HUES6 (cell line): ENCODE data around the gene KLHL35.
A peak's percentile ranks its signal among the peaks of the same experiment; 100 is the strongest.

Experiments
- H3K27ac ChIP-seq: 2 replicates; pipeline ENCODE4 v1.7.0; 2013; ENCODE audit warnings: low read depth, mild to moderate bottlenecking, low read length, inconsistent platforms
- H3K27me3 ChIP-seq: 2 replicates; pipeline ENCODE4 v1.6.1; 2013; ENCODE audit warnings: low read length; ENCODE audit not compliant: control insufficient read depth, insufficient read depth
- H3K36me3 ChIP-seq: 2 replicates; pipeline ENCODE4 v1.6.1; 2013; ENCODE audit warnings: low read length; ENCODE audit not compliant: control insufficient read depth, insufficient read depth
- H3K4me1 ChIP-seq: 2 replicates; pipeline ENCODE4 v1.6.1; 2013; ENCODE audit warnings: low read length; ENCODE audit not compliant: control insufficient read depth, insufficient read depth
- H3K4me3 ChIP-seq: 2 replicates; pipeline ENCODE4 v1.5.1; 2013; ENCODE audit warnings: low read depth, low read length
- H3K9ac ChIP-seq: one replicate; pipeline ENCODE4 v1.6.1; 2013; ENCODE audit warnings: mild to moderate bottlenecking, low read length
- H3K9me3 ChIP-seq: 2 replicates; pipeline ENCODE4 v1.6.1; 2013; ENCODE audit warnings: low read depth, low read length; ENCODE audit not compliant: control insufficient read depth, insufficient read depth

The KLHL35 gene, protein sequence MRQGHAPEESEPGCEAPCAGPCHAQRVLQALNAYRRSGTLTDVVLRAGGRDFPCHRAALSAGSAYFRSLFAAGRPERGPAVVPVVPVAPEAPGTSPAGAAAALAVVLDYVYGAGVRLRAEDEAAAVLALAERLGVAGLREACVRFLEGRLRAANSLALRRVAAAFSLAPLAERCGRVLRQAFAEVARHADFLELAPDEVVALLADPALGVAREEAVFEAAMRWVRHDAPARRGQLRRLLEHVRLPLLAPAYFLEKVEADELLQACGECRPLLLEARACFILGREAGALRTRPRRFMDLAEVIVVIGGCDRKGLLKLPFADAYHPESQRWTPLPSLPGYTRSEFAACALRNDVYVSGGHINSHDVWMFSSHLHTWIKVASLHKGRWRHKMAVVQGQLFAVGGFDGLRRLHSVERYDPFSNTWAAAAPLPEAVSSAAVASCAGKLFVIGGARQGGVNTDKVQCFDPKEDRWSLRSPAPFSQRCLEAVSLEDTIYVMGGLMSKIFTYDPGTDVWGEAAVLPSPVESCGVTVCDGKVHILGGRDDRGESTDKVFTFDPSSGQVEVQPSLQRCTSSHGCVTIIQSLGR

DNA sequence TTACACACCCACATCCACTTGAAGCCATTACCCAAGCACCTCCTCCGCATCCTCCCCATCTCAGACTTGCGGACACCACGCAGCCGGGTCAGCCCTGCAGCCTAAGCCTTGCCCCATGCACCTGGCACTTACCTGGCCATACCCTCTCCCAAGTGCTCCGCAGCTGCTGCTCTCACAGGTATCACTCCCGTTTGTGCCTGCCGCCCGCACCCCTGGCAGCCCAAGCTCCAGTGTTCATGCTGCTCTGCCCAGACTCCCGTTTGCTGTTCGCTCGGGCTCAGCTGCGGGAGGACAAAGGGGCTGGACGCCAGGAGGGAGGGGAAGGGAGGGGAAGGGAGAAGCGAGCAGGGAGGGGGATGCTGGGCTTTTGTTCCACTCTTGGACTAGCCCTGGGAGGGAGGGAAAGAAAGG is at the start of gene KLHL35:
KLHL35 (minus strand) TSS at position 293 of the 411 bp plus-strand sequence. CDS start 2,574 bp downstream, outside the sequence.
- H3K9me3 ChIP-seq: peaks cover 10% of the 10 kb centered on the region
- peaks cover 62% of the 10 kb centered on the region for H3K27me3 ChIP-seq
- peaks cover 24% of the 10 kb centered on the region for H3K4me1 ChIP-seq
- 0 out of 2 replicates have a peak, but pooled peaks cover 4% of the 10 kb centered on the region for H3K36me3 ChIP-seq
- H3K27ac ChIP-seq: no peak within 1 kb of the TSS
- H3K4me3 ChIP-seq: peak within 1 kb of the TSS; percentile 54
- H3K9ac ChIP-seq: no peak within 1 kb of the TSS

DNA sequence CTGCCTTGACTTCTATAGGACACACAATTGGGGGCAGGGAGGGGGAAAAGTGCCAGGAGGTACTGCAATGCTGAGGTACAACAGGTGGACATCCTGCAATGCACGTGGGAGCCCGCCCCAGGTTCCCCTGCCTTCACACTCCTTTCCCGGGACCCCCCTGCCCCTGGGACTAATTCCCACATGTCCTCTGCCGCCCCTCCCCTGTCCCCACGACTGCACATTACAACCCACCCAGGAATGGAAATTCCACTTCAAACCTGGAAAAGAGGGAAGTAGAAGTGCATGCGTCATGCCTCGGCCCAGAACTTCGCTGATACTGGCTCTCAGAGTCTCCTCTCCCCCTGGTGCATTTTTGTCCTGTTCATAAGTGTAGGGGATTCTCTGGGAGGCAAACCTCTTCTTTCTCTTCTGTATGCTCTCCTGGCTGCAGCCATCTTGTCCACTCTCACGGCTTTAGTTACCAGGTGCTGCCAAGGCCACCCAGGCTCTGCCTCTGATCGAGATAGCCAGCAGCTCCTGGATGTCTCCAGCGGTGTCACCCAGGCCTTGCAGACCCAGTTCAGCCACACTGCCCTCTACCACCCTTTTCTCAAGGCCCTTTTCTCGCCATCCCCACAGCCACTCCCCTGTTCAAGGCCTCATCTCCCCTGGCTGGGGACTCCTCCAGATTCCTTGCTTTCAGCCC is 49.1 kb upstream of the KLHL35 start:
- H3K4me3 ChIP-seq: no peak overlapping the region
- H3K9ac ChIP-seq: no peak overlapping the region
- H3K4me1 ChIP-seq: peaks cover 2% of the 10 kb centered on the region; the same call in 1 of the 2 replicates
- H3K27ac ChIP-seq: no peak overlapping the region
- no peaks in the 10 kb centered on the region for H3K36me3 ChIP-seq
- no peaks in the 10 kb centered on the region for H3K27me3 ChIP-seq
- H3K9me3 ChIP-seq: no peaks in the 10 kb centered on the region

DNA sequence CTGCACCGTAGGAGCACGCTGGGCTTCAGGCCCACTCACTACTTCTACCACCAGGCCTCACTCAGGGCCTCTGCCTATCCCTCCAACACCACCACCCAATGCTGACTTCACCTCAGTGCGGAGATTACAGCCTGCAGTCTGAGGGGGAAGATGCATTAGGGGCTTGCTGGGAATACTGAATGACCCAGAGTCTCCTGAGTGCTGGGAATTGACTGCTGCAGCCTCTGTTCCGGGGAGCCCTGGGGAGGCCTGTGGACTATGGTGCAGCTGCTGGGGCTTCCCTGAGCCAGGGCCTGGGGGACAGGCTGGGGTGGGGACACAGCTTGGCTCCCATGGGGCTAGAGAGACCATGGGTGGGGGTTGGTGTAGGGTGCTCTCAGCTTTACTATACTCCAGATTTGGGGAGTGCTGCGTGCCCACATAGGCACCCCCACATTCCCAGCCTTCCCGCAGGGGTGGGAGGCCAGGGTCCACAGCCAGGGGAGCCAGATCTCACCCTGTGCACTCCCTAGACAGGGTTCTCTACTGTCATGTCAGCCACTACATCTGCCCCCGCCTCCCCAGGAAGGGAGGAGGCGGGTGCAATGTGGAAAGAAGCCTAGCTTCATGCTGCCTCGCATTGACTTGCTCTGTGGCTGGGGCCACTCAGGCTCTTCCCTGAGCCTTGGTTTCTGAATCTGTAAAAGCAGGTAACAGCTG is 48.4 kb upstream of the KLHL35 start:
- H3K27me3 ChIP-seq: no peaks in the 10 kb centered on the region
- H3K9ac ChIP-seq: no peak overlapping the region
- H3K4me1 ChIP-seq: peaks cover 7% of the 10 kb centered on the region; the same call in 1 of the 2 replicates
- no peaks in the 10 kb centered on the region for H3K9me3 ChIP-seq
- H3K36me3 ChIP-seq: no peaks in the 10 kb centered on the region
- H3K4me3 ChIP-seq: no peak overlapping the region
- H3K27ac ChIP-seq: no peak overlapping the region

DNA sequence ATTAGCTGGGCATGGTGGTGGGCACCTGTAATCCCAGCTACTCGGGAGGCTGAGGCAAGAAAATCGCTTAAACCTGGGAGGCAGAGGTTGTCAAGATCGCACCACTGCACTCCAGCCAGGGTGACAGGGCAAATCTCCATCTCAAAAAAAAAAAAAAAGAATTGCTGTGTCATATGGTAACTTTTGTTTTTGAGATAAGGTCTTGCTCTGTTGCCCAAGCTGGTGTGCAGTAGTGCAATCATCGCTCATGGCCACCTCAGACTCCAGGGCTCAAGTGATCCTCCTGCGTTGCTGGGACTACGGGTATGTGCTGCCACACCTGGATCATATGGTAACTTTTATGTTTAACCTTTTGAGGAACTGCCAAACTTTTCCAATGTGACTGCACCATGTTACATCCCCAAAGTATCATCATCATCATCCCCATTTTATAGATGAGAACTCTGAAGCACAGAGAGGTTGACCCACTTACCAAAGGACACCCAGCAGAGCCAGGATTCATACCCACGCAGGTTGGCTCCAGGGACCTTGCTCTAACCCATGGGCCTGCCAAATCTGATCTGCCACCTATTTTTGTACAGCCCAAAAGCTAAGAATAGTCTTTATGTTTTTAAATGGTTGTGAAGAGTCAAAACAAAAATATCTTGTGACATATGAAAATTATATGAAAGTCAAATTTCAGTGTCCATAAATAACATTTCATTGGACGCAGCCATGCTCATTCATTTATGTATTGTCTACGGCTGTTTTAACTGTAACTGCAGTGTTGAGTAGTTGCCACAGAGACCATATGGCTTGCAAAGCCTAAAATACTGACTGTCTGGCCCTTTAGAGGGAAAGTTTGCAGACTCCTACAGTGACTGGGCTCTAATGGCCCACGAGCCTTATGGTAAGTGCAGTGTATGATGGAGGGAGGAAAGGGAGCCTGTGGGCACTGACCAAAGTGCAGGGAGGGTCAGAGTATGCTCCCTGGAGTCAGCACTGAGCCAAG is 47.5 kb upstream of the KLHL35 start:
- no peaks in the 10 kb centered on the region for H3K36me3 ChIP-seq
- no peak overlapping the region for H3K27ac ChIP-seq
- H3K9me3 ChIP-seq: no peaks in the 10 kb centered on the region
- no peak overlapping the region for H3K9ac ChIP-seq
- no peak overlapping the region for H3K4me3 ChIP-seq
- H3K4me1 ChIP-seq: peaks cover 16% of the 10 kb centered on the region
- H3K27me3 ChIP-seq: no peaks in the 10 kb centered on the region

DNA sequence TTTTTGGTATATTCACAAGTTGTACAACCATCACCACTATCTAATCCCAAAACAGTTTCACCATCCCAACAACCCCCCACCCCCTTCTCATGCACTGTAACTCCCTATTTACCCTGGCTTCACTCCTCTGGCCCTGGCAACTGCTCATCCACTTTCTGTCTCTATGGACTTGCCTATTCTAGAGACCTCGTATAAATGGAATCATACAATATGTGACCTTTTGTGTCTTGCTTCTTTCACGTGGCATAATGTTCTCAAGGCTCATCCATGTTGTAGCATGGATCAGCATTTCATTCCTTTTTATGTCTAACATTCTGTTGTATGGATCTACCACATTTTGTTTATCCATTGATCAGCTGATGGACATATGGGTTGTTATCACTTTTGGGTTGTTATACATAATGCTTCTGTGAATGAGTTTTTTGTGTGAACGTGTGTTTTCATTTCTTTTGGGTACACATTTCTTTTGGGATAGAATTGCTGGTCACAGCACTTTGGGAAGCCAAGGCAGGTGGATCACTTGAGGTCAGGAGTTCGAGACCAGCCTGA is 46.7 kb upstream of the KLHL35 start:
- Histone ChIP-seq H3K36me3 (no peaks in the 10 kb centered on the region), H3K27ac (no peak overlapping the region), H3K9ac (no peak overlapping the region), H3K4me1 (peaks cover 22% of the 10 kb centered on the region), H3K4me3 (no peak overlapping the region), H3K9me3 (no peaks in the 10 kb centered on the region), H3K27me3 (no peaks in the 10 kb centered on the region)

DNA sequence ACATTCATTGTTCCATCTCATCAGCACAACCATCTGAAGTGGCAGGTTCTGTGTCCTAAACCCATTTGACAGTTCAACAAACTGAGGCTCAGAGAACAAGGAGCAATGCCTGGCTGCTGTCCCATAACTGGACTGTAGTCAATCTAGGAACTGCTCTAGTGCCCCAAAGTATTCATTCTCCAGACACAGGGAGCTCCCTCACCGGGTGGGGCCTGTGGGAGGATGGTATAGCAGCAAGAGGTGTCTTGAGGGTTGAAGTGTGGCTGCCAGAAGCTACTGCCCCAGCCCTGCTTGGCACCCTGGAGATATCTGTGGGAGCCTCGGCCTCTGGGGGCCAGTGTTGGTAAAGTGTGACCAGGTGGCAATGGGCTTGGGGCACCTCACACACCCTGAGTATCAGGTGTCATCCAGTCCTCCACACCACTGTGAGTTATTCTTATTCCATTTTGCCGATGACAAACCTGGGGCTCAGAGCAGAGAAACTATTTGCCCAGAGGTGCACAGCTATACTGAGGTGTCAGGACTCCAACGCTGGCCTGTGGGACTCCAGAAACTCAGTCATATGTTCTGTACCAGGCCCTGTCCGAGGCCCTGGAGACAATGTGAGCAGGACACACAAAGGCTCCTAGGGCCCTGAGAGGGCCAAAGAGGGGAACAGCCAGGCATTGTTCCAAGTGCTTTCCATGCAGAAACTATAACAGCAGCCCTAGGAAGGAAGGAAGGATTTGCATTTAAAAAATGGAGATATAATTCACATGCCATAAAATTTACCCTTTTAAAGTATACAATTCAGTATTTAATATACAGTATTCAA is 46.0 kb upstream of the KLHL35 start:
- no peaks in the 10 kb centered on the region for H3K36me3 ChIP-seq
- H3K4me1 ChIP-seq: peaks cover 29% of the 10 kb centered on the region
- H3K9ac ChIP-seq: no peak overlapping the region
- no peaks in the 10 kb centered on the region for H3K9me3 ChIP-seq
- no peak overlapping the region for H3K4me3 ChIP-seq
- H3K27ac ChIP-seq: no peak overlapping the region
- no peaks in the 10 kb centered on the region for H3K27me3 ChIP-seq

DNA sequence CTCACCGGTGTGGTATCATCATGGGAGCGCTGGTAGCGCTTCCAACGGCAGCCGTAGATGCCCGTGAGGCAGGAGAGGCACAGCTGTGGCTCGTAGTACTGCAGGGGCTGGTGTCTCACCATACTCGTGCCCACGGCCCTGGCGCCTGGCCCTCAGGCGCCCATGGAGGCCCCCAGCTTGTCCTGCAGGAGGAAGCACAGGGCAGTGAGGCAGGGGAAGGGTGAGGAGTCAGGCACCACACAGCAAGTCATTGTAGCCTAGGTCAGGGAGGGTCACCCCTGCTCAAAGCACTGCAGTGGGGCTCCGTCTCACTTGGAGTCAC is 44.6 kb upstream of the KLHL35 start:
- Histone ChIP-seq H3K9ac (no peak overlapping the region), H3K4me3 (no peak overlapping the region), H3K9me3 (no peaks in the 10 kb centered on the region), H3K27me3 (no peaks in the 10 kb centered on the region), H3K27ac (no peak overlapping the region), H3K36me3 (no peaks in the 10 kb centered on the region), H3K4me1 (peaks cover 29% of the 10 kb centered on the region)

DNA sequence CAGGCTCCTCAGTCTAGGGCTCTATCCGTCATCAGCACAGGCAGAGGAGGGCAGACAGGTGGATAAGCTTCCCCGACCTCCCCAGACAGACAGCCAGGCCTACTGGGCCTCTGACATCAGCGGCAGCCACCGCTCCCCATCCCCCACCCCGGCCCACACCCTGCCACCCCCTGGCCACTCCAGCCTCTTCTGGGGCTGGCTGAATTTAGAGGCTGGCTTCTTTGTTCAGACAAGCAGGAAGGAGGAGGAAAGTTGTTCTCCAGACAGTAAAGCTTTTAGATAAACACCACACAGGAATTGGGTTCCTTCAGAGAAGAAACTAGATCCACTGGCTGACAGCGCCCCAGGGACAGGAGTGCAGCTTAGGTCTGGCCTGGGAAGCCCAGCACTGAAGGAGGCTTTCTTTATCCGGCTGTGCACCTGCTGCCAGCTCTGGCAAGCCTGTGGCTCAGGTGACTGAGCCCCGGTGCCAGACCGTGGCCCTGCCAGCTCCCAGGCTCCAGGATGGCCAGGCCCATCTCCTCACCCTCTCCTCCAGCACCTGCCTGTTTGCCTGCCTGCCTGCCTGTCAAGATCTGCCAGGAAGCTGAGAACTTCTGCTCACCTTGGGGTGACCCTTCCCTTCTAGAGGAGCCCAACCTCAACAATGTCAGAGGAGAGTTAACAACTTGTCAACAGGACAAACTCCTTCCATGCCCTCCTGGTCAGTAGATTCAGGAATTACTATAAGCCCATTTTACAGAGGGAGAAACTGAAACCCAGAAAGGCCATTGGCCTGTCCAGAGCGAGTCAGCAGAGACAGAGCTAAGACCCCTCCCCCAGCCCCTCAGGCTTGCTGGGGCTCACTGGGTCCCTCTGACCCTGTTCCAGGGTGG is 44.0 kb upstream of the KLHL35 start:
- Histone ChIP-seq H3K27me3 (no peaks in the 10 kb centered on the region), H3K4me1 (peaks cover 29% of the 10 kb centered on the region), H3K4me3 (no peak overlapping the region), H3K9ac (no peak overlapping the region), H3K36me3 (no peaks in the 10 kb centered on the region), H3K9me3 (no peaks in the 10 kb centered on the region), H3K27ac (no peak overlapping the region)
